Superior temporal gyrus (tissue), 1 donor: Measurements from ENCODE around the gene LMBRD1.

Experiments used
- DNase-seq: peaks from one replicate; pipeline ENCODE4 v3.0.0-alpha.2; 2016; ENCODE audit errors: extremely low spot score

LMBRD1 gene

DNA sequence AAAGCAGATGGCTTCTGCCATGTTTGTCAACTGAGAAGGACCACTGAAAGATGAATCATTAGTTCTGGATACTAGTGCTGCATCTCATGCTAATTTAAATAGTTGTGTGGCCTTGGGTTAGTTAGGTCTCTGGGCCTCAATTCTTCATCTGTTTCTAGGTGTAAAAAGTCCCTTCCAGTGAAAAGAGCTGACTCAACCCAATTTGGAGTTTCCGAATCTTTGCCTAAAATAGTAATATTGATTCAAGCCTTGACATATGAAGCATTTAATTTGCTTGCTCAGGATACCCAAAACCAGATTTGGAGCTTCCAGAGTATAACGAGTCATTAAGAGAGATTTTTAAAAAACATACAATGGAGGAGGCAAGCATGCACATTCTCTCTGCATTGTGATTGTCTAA is 163.9 kb downstream of the LMBRD1 start:
- DNase-seq = no peak

DNA sequence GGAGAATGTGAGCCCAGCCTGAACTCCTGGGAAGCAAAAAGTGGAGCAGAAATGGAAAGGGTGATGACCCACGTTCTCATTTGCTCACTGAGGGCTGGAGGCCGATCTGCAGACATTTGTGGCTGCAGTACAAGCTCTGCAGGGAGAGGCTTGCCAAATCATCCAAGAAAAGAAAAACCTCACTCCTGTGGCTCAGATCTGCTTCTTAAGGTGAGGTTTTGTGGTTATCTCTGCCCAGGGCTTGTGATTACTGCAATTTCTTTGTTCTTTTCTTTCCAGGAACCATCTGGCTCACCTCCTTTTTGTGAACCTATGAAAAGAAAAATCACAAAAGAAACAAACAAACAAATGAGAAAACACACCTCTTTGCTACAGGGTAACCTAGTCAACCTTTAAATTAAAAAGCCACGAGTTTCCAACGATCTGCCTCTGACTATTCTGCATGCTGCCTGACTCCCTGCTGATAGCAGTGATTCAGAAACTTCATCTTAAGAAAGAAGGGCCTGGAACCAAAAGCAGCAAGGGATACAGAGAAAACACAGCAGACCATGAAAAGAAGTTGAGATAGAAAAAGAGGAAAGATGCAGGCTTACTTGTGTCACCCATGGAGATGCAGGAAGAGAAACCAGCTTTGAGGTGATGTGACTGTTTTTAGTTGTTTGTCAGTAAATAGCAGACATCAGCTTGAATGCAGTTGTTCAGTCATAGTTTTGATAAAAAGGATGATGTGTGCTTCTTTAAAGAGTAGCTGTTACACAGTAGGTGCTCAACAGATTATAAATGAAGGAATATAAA is 165.1 kb downstream of the LMBRD1 start:
- DNase-seq = no peak

DNA sequence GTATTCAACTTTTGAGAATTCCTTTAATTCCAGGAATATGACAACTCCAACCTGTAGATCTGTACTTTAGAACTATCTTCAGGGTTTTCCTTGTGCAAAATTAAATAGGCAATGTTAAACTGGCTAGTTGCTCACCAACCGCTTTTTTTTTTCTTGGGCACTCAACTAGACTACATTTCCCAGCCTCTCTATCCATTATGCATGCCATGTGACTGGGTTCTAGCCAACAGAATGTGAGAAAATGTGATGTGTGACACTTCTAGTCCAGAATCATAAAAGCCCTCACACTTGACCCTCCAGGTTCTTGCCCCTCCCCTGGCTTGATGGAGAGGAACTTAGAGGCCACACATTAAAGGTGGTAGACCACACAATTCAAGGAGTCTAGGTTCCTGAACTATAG is 166.0 kb downstream of the LMBRD1 start:
- DNase-seq = no peak

DNA sequence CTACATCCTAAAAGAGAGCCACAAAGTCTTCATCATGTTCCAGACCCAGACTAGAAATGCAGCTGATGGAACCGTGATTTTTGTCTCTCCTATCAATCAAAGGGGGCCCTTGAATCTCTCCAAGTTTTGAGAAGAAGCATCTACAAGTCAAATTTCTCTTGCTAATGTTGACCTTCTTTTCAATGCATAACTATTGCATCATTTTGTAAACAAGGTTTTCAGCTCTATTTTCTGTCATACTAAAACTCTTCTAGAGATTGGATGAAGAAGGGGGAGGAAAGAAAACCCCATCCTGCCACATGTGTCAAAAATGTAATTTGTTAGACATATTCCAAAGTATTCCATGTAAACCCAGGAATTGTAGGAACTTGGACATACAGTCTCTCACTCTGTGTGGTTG is 169.2 kb downstream of the LMBRD1 start:
- DNase-seq = no peak

DNA sequence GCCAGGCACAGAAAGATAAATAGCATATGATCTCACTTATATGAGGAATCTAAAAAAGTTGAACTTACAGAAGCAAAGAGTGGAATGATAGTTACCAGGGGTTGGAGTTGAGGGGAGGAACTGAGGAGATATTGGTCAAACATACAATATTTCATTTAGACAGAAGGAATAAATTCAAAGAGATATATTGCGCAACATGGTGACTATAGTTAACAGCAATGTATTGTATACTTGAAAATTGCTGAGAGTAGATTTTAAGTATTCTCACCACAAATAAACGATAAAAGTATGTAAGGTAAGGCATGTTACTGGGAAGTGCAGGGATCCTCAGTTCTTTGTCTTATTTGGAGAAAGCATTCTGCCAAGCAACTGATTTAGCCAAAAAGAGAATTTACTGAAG is 171.9 kb downstream of the LMBRD1 start:
- no peak for DNase-seq
